ENCODE measurements around the gene WDSUB1. TPM values are rescaled to one million over a fixed set of nuclear protein-coding genes. Genes with fewer than 3 reads are reported as not detected.

The WDSUB1 gene
- total and polyA plus RNA-seq, 8 donors = 11.3 to 17.9 (median 14.7) TPM

DNA sequence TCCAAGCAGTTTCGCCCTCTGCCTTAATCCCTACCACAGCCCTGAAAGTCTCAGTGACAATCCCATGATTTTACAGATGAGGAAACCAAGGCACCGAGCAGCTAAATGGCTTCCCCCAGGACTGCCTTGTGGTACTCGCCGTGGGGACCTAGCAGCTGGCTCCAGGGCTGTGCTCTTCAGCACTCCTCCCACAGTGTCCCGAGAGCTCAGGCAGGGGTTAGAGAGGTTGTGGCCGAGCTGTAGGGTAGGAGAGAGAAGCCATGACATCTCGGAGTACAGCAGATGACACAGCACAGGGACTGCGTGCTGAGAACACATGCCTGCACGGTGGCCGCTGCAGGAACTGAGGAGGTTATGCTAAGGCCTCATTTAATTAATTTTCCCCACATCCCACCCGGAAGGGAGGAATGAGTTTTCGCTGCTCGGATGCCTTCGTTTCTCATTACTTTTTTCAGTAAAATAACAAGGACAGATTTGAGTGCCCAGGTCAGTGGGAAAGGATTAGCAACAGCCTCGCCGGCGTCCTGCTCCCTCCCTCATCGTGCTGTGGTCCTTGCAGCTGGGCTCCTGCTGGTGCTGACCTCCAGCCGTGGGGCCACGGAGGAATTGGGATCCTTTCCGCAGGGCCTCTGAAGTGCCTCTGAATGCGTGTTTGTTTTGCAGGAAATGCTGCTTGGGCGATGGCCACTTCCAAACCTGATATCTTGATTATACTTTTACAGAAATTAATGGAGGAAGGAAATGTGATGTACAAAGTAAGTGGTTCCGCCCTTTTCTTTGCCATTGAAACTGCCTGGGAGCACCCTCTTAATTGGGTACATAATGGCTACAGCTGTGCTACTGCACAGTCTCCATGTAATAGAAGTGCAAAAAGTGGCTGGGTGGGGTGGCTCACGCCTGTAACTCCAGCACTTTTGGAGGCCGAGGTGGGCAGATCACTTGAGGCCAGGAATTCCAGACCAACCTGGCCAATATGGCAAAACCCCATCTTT is 61.2 kb downstream of the WDSUB1 start:
- intact Hi-C loops (cut with DNase I) = no loop called here
- Histone ChIP-seq H3K9me3 (no peaks in the 10 kb centered on the region), H3K27me3 (no peaks in the 10 kb centered on the region), H3K4me3 (no peak overlapping the region), H3K36me3 (peaks cover 0 to 59% of the 10 kb centered on the region in 2 donors), H3K4me1 (peaks cover 9 to 31% of the 10 kb centered on the region in 2 donors), H3K27ac (peak overlapping the region; percentile 57 to 72)
- no peak for DNase-seq
- TF ChIP-seq, protein P1, sequence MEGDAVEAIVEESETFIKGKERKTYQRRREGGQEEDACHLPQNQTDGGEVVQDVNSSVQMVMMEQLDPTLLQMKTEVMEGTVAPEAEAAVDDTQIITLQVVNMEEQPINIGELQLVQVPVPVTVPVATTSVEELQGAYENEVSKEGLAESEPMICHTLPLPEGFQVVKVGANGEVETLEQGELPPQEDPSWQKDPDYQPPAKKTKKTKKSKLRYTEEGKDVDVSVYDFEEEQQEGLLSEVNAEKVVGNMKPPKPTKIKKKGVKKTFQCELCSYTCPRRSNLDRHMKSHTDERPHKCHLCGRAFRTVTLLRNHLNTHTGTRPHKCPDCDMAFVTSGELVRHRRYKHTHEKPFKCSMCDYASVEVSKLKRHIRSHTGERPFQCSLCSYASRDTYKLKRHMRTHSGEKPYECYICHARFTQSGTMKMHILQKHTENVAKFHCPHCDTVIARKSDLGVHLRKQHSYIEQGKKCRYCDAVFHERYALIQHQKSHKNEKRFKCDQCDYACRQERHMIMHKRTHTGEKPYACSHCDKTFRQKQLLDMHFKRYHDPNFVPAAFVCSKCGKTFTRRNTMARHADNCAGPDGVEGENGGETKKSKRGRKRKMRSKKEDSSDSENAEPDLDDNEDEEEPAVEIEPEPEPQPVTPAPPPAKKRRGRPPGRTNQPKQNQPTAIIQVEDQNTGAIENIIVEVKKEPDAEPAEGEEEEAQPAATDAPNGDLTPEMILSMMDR (IDR thresholded peaks at IDR 0.05) = no peak
- no peak for ATAC-seq

DNA sequence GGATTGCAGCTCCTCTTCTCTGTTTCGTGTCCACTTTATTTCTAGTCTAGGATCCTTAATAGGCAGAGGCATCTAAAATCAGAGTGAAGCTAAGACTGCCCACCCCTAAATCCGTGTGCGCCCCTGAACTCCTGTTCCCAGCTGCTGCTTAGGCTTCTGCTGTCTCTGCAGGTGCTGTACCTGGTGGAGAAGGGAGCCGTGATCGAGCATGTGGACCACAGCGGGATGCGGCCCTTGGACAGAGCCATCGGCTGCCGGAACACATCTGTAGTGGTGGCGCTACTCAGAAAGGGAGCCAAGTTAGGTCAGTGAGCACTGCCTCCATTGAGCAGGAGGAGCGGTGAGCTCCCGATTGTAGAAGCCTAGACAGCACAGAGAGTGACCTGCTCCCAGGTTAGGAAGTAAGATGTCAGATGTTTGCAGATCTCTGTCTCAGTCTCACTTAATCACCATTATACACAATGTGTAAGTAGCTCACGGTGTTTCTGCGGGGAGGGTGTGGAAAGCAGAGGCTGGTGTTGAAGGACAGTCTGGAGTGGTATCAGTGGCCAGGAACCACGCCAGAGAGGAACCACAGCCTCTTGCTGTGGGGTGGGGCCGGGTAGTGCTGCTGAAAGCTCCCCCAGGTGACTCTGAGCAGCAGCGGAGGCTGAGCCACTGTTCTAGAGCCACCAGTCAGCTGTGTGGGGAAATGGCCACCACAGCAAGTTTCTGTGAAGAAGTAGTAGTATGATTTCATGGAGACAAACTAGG is 62.3 kb downstream of the WDSUB1 start:
- Histone ChIP-seq H3K9me3 (no peaks in the 10 kb centered on the region), H3K27me3 (no peaks in the 10 kb centered on the region), H3K4me3 (no peak overlapping the region), H3K36me3 (peaks cover 0 to 56% of the 10 kb centered on the region in 2 donors), H3K27ac (peak overlapping the region; percentile 57 to 72), H3K4me1 (peaks cover 9 to 31% of the 10 kb centered on the region in 2 donors)
- DNase-seq (no peak), ATAC-seq (peak; percentile 26)
- TF ChIP-seq, protein P1 (IDR thresholded peaks at IDR 0.05) = no peak
- intact Hi-C loops (cut with DNase I) = no loop called here

DNA sequence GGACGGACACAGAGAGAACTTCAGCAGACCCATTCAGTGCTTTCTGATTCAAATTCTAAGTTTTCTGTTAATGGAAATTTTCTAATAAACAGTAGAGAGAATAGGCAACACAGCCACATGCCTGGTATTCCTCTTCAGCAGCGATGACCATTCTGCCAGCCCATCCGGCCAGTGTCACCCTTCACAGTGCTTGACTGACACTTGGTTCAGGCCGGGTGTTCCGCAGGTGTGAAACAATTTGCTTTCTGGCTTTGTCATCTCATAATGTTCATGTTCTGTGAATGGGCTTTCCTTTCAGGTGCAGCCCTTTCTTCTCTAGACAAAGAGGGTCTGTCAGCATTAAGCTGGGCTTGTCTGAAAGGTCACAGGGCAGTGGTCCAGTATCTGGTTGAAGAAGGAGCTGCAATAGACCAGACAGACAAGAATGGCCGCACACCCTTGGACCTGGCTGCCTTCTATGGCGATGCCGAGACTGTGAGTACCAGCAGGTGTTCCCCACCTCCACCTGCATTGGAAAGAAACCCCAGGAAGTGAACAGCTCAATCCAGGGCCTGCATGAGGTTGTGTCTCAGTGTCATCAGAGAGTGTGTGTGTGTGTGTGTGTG is 67.0 kb downstream of the WDSUB1 start:
- Histone ChIP-seq H3K36me3 (peaks cover 0 to 78% of the 10 kb centered on the region in 2 donors), H3K9me3 (no peaks in the 10 kb centered on the region), H3K27me3 (no peaks in the 10 kb centered on the region), H3K4me1 (peaks cover 0 to 5% of the 10 kb centered on the region in 2 donors), H3K4me3 (no peak overlapping the region), H3K27ac (no peak overlapping the region)
- no peak for DNase-seq
- TF ChIP-seq, protein P1 (IDR thresholded peaks at IDR 0.05) = no peak
- ATAC-seq = no peak
- intact Hi-C loops (cut with DNase I) = no loop called here

DNA sequence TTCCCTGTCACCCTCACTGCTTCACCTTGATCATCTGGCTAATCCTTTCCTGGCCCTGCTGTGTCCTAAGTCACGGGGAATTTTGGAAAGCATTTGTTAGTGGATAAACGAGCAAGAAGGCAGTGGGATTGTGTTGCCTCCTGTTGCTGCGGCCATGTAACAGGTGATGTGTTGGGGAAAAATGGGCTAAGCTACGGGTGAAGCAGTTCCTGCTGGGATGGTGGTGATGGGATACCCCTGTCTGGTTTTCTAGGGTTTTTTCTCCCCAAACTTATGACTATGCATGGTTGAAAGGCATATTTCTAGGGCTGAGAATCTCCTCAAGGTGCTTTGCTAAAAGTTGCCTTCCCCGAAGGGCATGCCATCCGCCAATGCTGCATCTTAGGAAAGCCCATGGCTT is 68.1 kb downstream of the WDSUB1 start:
- DNase-seq = no peak
- TF ChIP-seq, protein P1 (IDR thresholded peaks at IDR 0.05) = no peak
- Histone ChIP-seq H3K36me3 (peaks cover 0 to 77% of the 10 kb centered on the region in 2 donors), H3K9me3 (no peaks in the 10 kb centered on the region), H3K27ac (no peak overlapping the region), H3K4me3 (no peak overlapping the region), H3K4me1 (no peaks in the 10 kb centered on the region), H3K27me3 (no peaks in the 10 kb centered on the region)
- intact Hi-C loops (cut with DNase I) = no loop called here
- ATAC-seq = no peak
